HEK293T (cell line): Measurements from ENCODE around the gene TMBIM1.

Experiments used
- BHLHE40 ChIP-seq: fragments of 450-650 bp; IDR thresholded peaks from 2 replicates; pipeline ENCODE4 v1.6.1; 2016; ENCODE audit warnings: mild to moderate bottlenecking, moderate library complexity, borderline replicate concordance
- HDGF ChIP-seq: fragments of 450-650 bp; IDR thresholded peaks from 2 replicates; pipeline ENCODE4 v1.6.1; 2017; ENCODE audit warnings: antibody characterized with exemption, borderline replicate concordance
- L3MBTL2 ChIP-seq: fragments of 450-650 bp; conservative IDR thresholded peaks from 2 replicates; pipeline ENCODE4 v1.6.1; 2016; ENCODE audit warnings: mild to moderate bottlenecking
- LEF1 ChIP-seq: fragments of 450-650 bp; IDR thresholded peaks from 2 replicates; pipeline ENCODE4 v1.6.1; 2017; ENCODE audit warnings: mild to moderate bottlenecking, borderline replicate concordance
- SP1 ChIP-seq: fragments of 450-650 bp; IDR thresholded peaks from 2 replicates; pipeline ENCODE4 v1.6.1; 2017
- TARDBP ChIP-seq: fragments of 450-650 bp; IDR thresholded peaks from 2 replicates; pipeline ENCODE4 v1.6.1; 2016

DNA sequence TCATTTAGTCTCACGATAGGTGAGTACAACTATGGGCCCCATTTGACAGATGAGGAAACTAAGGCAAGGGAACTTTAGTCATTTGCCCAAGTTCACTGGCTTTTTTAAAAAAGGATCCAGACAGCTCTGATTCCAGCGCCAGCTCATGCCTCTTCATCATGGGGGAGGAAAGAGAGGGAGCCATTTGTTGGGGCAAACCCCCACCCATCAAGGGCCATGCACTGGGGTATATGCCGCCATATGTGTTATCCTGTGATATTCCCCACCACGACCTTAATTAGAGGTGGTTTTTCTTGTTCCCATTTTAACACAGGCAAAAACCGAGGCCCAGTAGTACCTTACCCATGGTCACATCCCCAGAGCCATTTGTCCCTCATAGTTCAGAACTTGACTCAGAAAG is 32.1 kb downstream of the TMBIM1 start:
- TF ChIP-seq TARDBP = no peak
- TF ChIP-seq SP1 = no peak
- TF ChIP-seq HDGF = no peak
- TF ChIP-seq L3MBTL2 = no peak
- no peak for TF ChIP-seq BHLHE40
- TF ChIP-seq LEF1 = no peak
